ENCODE results near the gene LDLRAD2. TPM values are rescaled to one million over a fixed set of nuclear protein-coding genes. Genes with fewer than 3 reads are reported as not detected.
A peak's percentile ranks its signal among the peaks of the same experiment; 100 is the strongest.
"Not testable (repeated sequence)": the region's sequence is repeated elsewhere in the genome, so short reads cannot be mapped to it uniquely, and the experiment has no call there.

The LDLRAD2 gene
- total RNA-seq, 1 donor from 2014 or later: not detected

GRCh38 chr1:21775985-21776562, 36.0 kb upstream of the LDLRAD2 start:
- TF ChIP-seq POLR2A (IDR thresholded peaks at IDR 0.05): no peak
- no peak for TF ChIP-seq POLR2AphosphoS5 (IDR thresholded peaks at IDR 0.05; ENCODE audit: insufficient read depth in 1 of 2, low read depth in 1 of 2)
- no peak for TF ChIP-seq CTCF (IDR thresholded peaks at IDR 0.05)
- Histone ChIP-seq H3K36me3 (no peaks in the 10 kb centered on the region), H3K4me1 (peaks cover 28% of the 10 kb centered on the region), H3K9me3 (no peaks in the 10 kb centered on the region), H3K4me3 (no peak overlapping the region), H3K27me3 (no peaks in the 10 kb centered on the region), H3K27ac (no peak overlapping the region)
- intact Hi-C loops (cut with DNase I): no loop called here
- DNase-seq (ENCODE audit: extremely low spot score in 2 of 2): no peak

- peaks cover 35% of the 10 kb centered on the region for H3K4me1 ChIP-seq
- intact Hi-C loops (cut with DNase I); H3K27ac ChIP-seq: not testable (repeated sequence)
These were observed 35.1 kb upstream of the LDLRAD2 start for GRCh38 chr1:21776925-21777324.

DNA sequence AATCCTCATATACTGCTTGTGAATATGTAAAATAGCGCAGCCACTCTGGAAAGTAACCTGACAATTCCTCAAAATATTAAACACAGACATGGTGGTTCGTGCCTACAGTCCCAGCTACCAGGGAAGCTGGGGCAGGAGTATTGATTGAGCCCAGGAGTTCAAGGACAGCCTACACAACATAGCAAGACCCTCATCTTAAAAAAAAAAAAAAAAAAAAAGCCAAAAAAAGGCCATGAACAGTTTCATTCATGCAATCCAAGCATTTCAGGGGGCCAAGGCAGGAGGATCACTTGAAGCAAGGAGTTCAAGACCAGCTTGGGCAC, 33.7 kb upstream of the LDLRAD2 start:
- Histone ChIP-seq H3K4me1 (peaks cover 32% of the 10 kb centered on the region), H3K36me3 (no peaks in the 10 kb centered on the region), H3K27me3 (no peaks in the 10 kb centered on the region), H3K9me3 (no peaks in the 10 kb centered on the region), H3K4me3 (no peak overlapping the region), H3K27ac (no peak overlapping the region)
- no peak for TF ChIP-seq POLR2AphosphoS5 (IDR thresholded peaks at IDR 0.05; ENCODE audit: insufficient read depth in 1 of 2, low read depth in 1 of 2)
- TF ChIP-seq POLR2A (IDR thresholded peaks at IDR 0.05): no peak
- no peak for TF ChIP-seq CTCF (IDR thresholded peaks at IDR 0.05)
- no peak for DNase-seq (ENCODE audit: extremely low spot score in 2 of 2)
- intact Hi-C loops (cut with DNase I): no loop called here

More at GRCh38 chr1:21776925-21777324, 35.1 kb upstream of the LDLRAD2 start:
- H3K36me3 ChIP-seq; H3K4me3 ChIP-seq; H3K27me3 ChIP-seq; DNase-seq (ENCODE audit: extremely low spot score in 2 of 2); H3K9me3 ChIP-seq: not testable (repeated sequence)

DNA sequence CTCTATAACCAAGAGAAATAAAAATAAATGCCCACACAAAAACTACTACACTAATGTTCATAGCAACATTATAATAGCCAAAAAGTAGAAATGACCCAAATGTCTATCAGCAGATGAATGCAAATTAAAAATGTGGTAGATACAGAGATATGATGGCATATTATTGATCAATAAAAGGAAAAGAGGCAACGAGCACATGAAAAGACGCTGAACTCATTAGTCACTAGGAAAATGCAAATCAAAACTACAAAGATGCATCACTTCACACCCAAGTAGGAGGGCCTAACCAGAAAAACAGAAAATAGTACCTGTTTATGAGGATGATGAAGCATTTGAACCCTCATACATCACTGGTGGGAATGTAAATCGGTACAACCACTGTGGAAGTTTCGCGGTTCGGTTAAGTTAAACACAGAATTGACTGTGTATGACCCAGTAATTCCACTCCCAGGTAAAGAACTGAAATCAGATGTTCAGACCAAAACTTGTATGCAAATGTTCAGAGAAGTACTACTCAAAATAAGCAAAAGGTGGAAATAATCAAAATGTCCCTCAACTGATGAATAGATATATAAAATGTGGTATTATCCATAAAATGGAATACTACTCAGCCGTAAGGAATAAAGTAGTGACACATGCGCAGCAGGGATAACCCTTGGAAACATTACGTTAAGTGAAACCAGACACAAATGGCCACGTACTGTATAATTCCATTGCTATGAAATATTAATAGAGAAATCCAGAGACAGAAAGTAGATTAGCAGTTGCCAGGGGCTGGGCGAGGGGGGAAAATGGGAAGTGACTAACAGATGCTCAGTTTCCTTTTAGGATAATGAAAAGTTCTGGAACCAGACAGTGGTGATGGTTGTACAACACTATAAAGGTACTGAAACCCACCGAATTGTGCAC, 32.2 kb upstream of the LDLRAD2 start:
- DNase-seq (ENCODE audit: extremely low spot score in 2 of 2): no peak
- intact Hi-C loops (cut with DNase I): no loop called here
- peaks cover 33% of the 10 kb centered on the region for H3K4me1 ChIP-seq
- H3K36me3 ChIP-seq: no peaks in the 10 kb centered on the region
- no peaks in the 10 kb centered on the region for H3K27me3 ChIP-seq
- no peak overlapping the region for H3K4me3 ChIP-seq
- no peaks in the 10 kb centered on the region for H3K9me3 ChIP-seq
- H3K27ac ChIP-seq: no peak overlapping the region
- TF ChIP-seq POLR2A (IDR thresholded peaks at IDR 0.05): no peak
- TF ChIP-seq CTCF (IDR thresholded peaks at IDR 0.05): no peak
- TF ChIP-seq POLR2AphosphoS5 (IDR thresholded peaks at IDR 0.05; ENCODE audit: insufficient read depth in 1 of 2, low read depth in 1 of 2): no peak

DNA sequence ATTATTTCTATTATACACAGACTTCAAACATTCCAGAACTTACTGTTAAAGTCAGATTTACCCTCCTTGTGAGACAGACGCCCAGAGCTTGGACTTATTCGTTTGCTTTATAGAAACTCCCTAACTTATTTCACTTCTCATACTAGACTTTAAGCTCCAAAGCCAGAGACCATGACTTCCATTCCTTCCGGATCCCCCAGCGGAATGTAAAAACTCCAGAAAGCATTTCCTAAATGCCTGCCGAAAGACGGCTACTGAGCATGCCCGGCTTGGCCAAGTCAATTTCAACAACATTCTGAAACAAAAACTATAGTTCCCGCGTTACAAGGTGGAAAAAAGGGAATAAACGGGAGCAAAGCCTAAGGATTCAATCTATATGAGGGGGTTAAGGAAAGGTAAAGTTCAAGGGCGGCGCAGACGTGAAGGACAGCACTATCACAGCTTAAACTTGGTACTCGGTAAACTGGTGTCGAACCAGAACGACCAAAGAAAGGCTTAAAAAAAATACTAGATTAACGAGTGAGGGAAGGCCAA, 30.2 kb upstream of the LDLRAD2 start:
- no peak for DNase-seq (ENCODE audit: extremely low spot score in 2 of 2)
- Histone ChIP-seq H3K27ac (peak overlapping the region; percentile 99), H3K36me3 (no peaks in the 10 kb centered on the region), H3K4me1 (peaks cover 29% of the 10 kb centered on the region), H3K4me3 (peak overlapping the region; percentile 71 to 77), H3K27me3 (no peaks in the 10 kb centered on the region), H3K9me3 (no peaks in the 10 kb centered on the region)
- TF ChIP-seq CTCF (IDR thresholded peaks at IDR 0.05) (no peak), POLR2A (IDR thresholded peaks at IDR 0.05) (no peak), POLR2AphosphoS5 (IDR thresholded peaks at IDR 0.05; ENCODE audit: insufficient read depth in 1 of 2, low read depth in 1 of 2) (no peak)
- intact Hi-C loops (cut with DNase I): no loop called here

Data from vagina (tissue), 2 donors.